Lower leg skin (tissue), 4 donors: Measurements from ENCODE around the gene BMP7. TPM values are rescaled to one million over a fixed set of nuclear protein-coding genes. Genes with fewer than 3 reads are reported as not detected.
A peak's percentile ranks its signal among the peaks of the same experiment; 100 is the strongest.
"Not testable (repeated sequence)": the region's sequence is repeated elsewhere in the genome, so short reads cannot be mapped to it uniquely, and the experiment has no call there.

ENCODE experiments used
- DNase-seq, 2 donors: peaks; one replicate each; pipeline ENCODE4 v3.0.0-alpha.2; 2019; ENCODE audit warnings: low spot score in 2 of 2
- H3K4me3 ChIP-seq: fragments of 200-600 bp; sonication (generic); 2 replicates; pipeline ENCODE4 v1.5.1; 2017; ENCODE audit warnings: mild to moderate bottlenecking, low read depth; ENCODE audit not compliant: poor library complexity, severe bottlenecking
- POLR2A ChIP-seq, 2 donors: fragments of 450-650 bp; IDR thresholded peaks; one replicate each; pipeline ENCODE4 v1.6.1; 2016 to 2017; ENCODE audit warnings: antibody characterized with exemption in 2 of 2, mild to moderate bottlenecking in 1 of 2, moderate library complexity in 1 of 2
- WGBS, 2 donors: methylation state at CpG; one replicate each; pipeline ENCODE4 v1.1.5; 2018; 5-methylcytosine and 5-hydroxymethylcytosine counted together
- intact Hi-C: fragments of 100-400 bp; cut with DNase I; formaldehyde crosslinking; loops from one replicate; pipeline ENCODE4 v1.15.0; 2023; ENCODE audit warnings: low total_unique reads
- total RNA-seq, 4 donors: library from RNA; depleted of rRNA; stranded (reverse); fragments of >200 nt; gene quantifications; one replicate each; pipeline ENCODE4 v1.1.0, GENCODE V29; 2016
- TF ChIP-seq, protein P1 (sequence below), 3 donors: fragments of 450-650 bp; IDR thresholded peaks; one replicate each; pipeline ENCODE4 v1.5.1; 2016; ENCODE audit warnings: antibody characterized with exemption in 3 of 3, mild to moderate bottlenecking in 3 of 3, moderate library complexity in 2 of 3

BMP7 gene
- total RNA-seq, 4 donors from 2014 or later, result 40.5 to 66.3 (median 46.8) TPM

DNA sequence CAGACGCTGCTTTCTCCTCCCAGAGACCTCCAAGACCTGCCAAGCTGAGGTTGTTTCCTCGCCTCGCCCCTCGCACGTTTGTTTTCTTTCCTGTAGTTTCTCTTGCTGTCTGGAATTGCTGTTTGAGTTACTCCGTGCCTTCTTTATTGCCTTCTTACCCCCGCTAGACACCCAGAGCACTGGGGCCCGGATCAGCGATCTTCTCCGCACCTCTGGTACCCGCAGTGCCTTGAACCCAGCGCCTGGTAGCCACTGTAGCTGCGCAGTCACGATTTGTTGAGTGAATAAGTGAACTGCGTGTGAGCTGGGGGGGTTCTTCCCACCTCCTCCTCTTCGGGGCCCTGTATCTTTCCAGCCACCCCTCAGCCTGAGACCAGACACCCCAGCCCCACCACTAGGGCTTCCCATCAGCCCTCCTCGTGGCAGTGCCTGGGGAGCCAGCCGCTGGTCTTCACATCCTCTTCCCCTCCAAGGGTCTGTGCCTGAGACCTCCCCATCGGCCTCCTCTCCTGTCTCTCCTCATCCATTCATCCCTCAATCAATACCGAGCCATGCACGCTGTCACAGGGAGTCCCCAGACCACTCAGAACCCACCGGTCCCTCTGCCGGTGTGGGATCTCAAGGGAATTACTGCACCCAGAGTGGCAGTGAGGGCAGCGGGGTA, 849 bp upstream of the BMP7 start:
- no peak for TF ChIP-seq POLR2A (IDR thresholded peaks at IDR 0.05)
- TF ChIP-seq, protein P1, sequence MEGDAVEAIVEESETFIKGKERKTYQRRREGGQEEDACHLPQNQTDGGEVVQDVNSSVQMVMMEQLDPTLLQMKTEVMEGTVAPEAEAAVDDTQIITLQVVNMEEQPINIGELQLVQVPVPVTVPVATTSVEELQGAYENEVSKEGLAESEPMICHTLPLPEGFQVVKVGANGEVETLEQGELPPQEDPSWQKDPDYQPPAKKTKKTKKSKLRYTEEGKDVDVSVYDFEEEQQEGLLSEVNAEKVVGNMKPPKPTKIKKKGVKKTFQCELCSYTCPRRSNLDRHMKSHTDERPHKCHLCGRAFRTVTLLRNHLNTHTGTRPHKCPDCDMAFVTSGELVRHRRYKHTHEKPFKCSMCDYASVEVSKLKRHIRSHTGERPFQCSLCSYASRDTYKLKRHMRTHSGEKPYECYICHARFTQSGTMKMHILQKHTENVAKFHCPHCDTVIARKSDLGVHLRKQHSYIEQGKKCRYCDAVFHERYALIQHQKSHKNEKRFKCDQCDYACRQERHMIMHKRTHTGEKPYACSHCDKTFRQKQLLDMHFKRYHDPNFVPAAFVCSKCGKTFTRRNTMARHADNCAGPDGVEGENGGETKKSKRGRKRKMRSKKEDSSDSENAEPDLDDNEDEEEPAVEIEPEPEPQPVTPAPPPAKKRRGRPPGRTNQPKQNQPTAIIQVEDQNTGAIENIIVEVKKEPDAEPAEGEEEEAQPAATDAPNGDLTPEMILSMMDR (IDR thresholded peaks at IDR 0.05), result no peak
- H3K4me3 ChIP-seq, result no peak overlapping the region
- intact Hi-C loops, result no loop called here
- WGBS, 2 donors, result 60 to 64% methylated on average over 24 of the region's 24 CpGs
- no peak for DNase-seq

DNA sequence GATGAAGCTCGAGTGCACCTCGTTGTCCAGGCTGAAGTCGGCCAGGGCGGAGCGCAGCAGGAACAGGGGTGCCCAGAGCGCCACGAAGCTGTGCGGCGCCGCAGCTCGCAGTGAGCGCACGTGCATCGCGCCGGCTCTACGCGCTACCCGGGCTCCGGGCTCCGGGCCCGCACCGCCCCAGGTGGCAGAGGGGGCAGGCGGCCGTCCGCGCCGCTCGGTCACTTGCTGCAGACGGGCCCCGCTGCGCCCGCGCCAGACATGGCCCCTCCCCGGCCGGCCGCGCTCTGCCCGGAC, 497 bp downstream of the BMP7 start:
- intact Hi-C loops, result no loop called here
- TF ChIP-seq, protein P1 (IDR thresholded peaks at IDR 0.05), result no peak
- no peak for TF ChIP-seq POLR2A (IDR thresholded peaks at IDR 0.05)
- 0% methylated on average over 13 of the region's 39 CpGs; no CpG with 5 or more reads in 1 of the 2 donors for WGBS, 2 donors

DNA sequence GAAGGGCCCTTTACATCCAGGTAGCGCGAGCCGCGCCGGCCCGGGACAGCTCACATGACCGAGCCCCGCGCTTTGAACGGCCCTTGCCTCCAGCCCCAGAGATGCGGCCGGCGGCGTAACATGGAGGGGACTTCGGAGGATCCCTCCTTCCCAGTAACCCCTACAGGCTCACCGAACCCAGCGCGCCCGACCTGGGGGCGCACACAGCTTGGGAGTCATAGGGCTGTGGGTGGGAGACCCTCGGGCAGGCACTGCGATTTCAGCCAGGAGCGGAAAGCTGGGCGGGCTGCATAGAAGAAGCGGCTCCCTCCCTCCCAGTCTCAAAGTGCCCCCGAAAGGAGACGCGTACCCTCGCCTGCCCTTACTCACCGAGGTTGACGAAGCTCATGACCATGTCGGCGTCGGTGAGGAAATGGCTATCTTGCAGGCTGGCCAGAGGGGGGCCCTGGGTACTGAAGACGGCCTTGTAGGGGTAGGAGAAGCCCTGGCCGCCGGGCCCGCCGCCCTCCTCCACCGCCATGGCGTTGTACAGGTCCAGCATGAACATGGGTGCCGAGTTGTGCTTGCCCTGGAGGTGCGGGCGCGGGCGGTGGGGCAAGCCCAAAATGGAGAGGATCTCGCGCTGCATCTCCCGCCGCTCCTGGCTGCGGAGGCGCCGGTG, 975 bp downstream of the BMP7 start:
- no peak for DNase-seq
- 2 to 3% methylated on average over 35 to 36 of the region's 53 CpGs for WGBS, 2 donors
- H3K4me3 ChIP-seq, result peak overlapping the region; percentile 23
- intact Hi-C loops, result no loop called here
- TF ChIP-seq, protein P1 (IDR thresholded peaks at IDR 0.05), result no peak
- TF ChIP-seq POLR2A (IDR thresholded peaks at IDR 0.05), result no peak

More for the DNA sequence above, 497 bp downstream of the BMP7 start:
- DNase-seq, result no peak
- peak overlapping the region; percentile 23 for H3K4me3 ChIP-seq

DNA sequence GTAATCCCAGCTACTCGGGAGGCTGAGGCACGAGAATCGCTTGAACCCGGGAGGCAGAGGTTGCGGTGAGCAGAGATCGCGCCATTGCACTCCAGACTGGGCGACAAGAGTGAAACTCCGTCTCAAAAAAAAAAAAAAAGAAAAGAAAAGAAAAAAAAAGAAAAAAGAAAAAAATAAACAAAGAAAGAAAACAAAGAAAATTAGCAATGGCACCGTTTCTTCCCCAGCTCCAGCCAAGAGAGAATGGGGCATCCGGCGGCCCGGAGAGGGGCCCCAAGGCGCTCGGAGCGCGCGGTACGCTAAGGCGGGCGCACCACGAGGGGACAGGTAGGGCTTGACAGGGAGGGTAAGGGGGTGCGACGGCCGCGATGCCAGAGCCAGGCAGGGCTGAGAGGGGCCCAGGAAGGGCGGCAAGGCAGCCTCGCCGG, 1.5 kb downstream of the BMP7 start:
- H3K4me3 ChIP-seq, intact Hi-C loops, DNase-seq: not testable (repeated sequence)
- WGBS, 2 donors, result 8 to 9% methylated on average over 22 to 29 of the region's 29 CpGs

DNA sequence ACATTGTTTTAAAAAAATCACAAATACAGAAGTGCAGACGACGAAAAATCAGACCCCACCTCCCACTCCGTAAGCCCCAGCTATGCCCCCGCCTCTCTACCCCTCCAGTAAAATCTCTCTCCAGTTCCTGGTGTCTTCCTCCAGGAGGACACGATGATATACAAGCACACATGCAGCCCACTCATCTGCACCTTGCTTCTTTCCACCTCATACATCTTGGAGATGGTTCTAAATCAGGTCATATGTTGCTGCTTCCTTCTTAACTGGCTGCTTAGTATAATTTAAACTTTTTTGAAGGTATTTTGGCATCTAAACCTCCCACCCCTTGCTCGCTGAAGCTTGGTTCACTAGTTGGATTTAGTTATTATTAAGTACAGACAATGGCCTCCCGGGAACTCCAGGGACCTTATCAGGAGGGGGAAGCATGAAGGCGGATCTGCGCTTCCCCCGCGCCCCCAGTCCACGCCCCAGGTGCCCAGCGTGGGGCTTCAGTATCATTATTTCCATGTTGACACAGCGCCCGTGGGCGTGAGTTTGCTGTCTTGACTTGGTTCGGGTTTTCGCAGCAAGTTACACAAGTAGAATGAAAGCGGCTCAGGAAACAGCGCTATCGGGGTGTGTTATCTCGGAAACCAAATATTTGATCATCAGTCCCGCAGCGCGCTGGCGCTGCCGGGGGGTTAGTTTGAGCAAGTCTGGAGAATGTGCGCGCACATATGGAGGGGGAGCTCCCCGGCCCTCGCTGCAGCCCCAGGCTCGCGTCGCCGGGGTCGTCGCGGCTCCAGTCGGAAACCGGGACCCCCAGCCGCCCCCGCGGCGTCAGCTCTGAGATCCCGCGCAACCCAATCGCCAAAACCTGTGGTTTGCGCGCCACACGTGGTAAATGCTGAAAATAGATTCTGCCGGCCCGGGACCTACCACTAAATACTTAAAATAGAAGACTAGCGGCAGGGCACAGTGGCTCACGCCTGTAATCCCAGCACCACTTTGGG, 2.3 kb downstream of the BMP7 start:
- DNase-seq, result no peak
- H3K4me3 ChIP-seq, result no peak overlapping the region
- TF ChIP-seq, protein P1 (IDR thresholded peaks at IDR 0.05), result no peak
- no peak for TF ChIP-seq POLR2A (IDR thresholded peaks at IDR 0.05)
- intact Hi-C loops, result no loop called here
- WGBS, 2 donors, result 16 to 33% methylated on average over 45 to 49 of the region's 54 CpGs
